ENCODE results near the gene BCOR.

Gene BCOR

DNA sequence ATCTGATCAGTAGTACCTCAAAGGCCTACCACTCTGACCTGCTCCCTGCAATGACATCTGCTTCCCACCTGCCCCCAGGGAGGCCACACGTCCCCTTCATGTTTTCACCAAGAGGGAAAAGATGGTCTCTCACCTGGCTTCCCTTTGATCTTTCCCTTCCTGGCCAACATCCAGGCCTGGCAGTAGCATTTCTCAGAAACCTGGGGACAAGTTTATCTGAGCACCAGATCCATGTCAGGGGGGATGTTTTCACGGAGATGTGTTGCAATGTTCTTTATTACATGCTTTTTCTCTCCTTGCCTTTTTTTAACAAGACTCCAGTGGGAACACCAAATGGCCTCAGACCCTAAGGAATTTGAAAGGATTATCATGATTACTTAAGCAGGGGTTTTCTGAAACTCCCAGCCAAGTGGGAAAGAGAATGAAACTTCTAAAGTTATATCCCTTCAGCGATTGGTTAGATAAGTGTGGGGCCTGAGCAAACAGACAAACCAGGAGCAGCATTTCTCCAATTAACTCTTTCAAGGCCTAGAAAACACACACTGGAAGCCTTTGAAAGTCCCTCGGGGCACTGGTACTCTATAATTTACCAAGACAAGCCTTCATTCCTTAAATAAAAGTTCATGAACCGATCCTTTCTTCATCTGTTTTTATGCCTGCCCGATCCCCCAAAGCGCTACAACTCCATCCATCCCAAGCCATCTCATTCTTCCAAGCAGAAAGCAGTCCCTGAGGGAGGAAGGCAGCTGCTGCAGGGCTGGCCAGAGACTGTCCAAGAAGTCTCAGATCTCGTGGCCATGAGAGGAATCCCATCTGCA, 94.1 kb downstream of the BCOR start:
- peak; percentile 37 for DNase-seq (ENCODE audit: low spot score)

GRCh38 chrX:40003071-40003427, 94.7 kb downstream of the BCOR start:
- no peak for DNase-seq (ENCODE audit: low spot score)
